Right cardiac atrium (tissue), 5 donors: ENCODE measurements around the gene PIGU. TPM values are rescaled to one million over a fixed set of nuclear protein-coding genes. Genes with fewer than 3 reads are reported as not detected.
"Not testable (repeated sequence)": the region's sequence is repeated elsewhere in the genome, so short reads cannot be mapped to it uniquely, and the experiment has no call there.

Experiments used
- ATAC-seq, 2 donors: fragments of 200-7000 bp; cut with Tn5 transposase; one replicate each; pipeline versions ENCODE4 v1.8.0 to v1.9.1; 2020; ENCODE audit warnings: moderate library complexity in 2 of 2, mild to moderate bottlenecking in 1 of 2
- DNase-seq, 3 donors: peaks; one replicate each; pipeline ENCODE4 v3.0.0-alpha.2; 2020
- H3K27ac ChIP-seq: one replicate; pipeline ENCODE4 v1.5.1; 2013; ENCODE audit warnings: mild to moderate bottlenecking, low read length, control low read depth, moderate library complexity
- H3K27me3 ChIP-seq: one replicate; pipeline ENCODE4 v1.6.1; 2013; ENCODE audit not compliant: control insufficient read depth, insufficient read depth
- H3K4me1 ChIP-seq: one replicate; pipeline ENCODE4 v1.6.1; 2013; ENCODE audit warnings: low read length; ENCODE audit not compliant: control insufficient read depth, insufficient read depth
- H3K4me3 ChIP-seq: one replicate; pipeline ENCODE4 v1.5.1; 2013; ENCODE audit warnings: low read length, control low read depth
- H3K9me3 ChIP-seq: one replicate; pipeline ENCODE4 v1.6.1; 2013; ENCODE audit warnings: low read length; ENCODE audit not compliant: control insufficient read depth
- WGBS: extraction: QIAGEN DNeasy Blood & Tissue Kit; methylation state at CpG from one replicate; pipeline ENCODE4 v1.1.7; 2013; 5-methylcytosine and 5-hydroxymethylcytosine counted together
- intact Hi-C, 4 donors: fragments of 100-400 bp; cut with DNase I; formaldehyde crosslinking; loops; one replicate each; pipeline versions ENCODE4 v1.11.0 to v1.14.0; 2022 to 2023
- polyA plus RNA-seq: library from polyadenylated mRNA; stranded (reverse); fragments of 200-250 nt; gene quantifications from one replicate; pipeline ENCODE4 v1.2.3, GENCODE V29; 2013
- total RNA-seq, 4 donors: library from RNA; stranded (reverse); fragmentation: NEBNext Ultra II Directional; extraction: Animal tissue kit (Norgen Biotek cat#: 25700); gene quantifications; one replicate each; pipeline ENCODE4 v1.2.1, GENCODE V29; 2021
- donor health status: healthy with polysubstance abuse.
- donor health status: DM: no; HTN: yes; CAD: no.
- donor health status: DM: no; HTN: no; CAD: no.
- donor health status: DM: no; HTN: yes; CAD: no; lungs with severe emphysema.
- donor health status: DM: yes; HTN: yes; CAD: no.

PIGU gene
- total and polyA plus RNA-seq, 5 donors, result 11.6 to 18.9 (median 14.2) TPM

DNA sequence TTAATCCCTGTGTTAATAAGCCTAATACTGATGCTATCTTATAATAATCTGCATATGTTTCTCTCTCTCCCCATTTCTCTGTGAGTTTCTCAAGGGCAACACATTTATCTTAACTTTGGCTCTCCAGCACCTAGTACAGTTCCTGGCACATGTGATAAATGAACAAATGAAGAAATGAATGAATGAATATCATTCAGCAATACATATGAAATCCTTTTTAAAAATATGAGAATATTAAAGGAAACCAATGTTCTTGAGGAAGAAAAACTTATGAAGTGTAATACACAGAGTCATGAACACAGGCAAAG is 55.9 kb downstream of the PIGU start:
- H3K27ac ChIP-seq, result no peak overlapping the region
- H3K4me3 ChIP-seq, result no peak overlapping the region
- ATAC-seq, result no peak
- DNase-seq, result no peak
- peaks cover 1% of the 10 kb centered on the region for H3K4me1 ChIP-seq
- no peaks in the 10 kb centered on the region for H3K27me3 ChIP-seq
- intact Hi-C loops, result no loop called here
- H3K9me3 ChIP-seq, result no peaks in the 10 kb centered on the region

DNA sequence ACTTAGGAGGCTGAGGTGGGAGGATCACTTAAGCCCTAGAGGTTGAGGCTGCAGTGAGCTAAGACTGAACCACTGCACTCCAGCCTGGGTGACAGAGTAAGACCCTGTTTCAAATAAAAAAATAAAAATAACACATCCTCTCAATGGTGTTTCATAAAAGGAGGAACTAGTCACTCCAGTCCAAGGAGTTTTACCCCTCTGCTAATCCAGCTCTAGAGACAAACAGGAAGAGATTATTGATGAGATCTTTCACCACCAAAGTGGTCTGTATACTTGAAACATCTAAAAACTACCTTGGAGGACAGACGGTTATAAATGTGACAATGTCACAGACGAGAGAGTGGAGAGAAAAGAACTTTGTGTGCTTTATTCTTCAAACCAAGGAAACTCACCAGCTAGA is 58.2 kb downstream of the PIGU start:
- Histone ChIP-seq H3K9me3 (no peaks in the 10 kb centered on the region), H3K4me3 (no peak overlapping the region), H3K27me3 (no peaks in the 10 kb centered on the region), H3K27ac (no peak overlapping the region), H3K4me1 (peaks cover 1% of the 10 kb centered on the region)
- DNase-seq, result no peak
- no peak for ATAC-seq
- WGBS, result 85% methylated on average over 2 of the region's 2 CpGs
- intact Hi-C loops, result no loop called here

DNA sequence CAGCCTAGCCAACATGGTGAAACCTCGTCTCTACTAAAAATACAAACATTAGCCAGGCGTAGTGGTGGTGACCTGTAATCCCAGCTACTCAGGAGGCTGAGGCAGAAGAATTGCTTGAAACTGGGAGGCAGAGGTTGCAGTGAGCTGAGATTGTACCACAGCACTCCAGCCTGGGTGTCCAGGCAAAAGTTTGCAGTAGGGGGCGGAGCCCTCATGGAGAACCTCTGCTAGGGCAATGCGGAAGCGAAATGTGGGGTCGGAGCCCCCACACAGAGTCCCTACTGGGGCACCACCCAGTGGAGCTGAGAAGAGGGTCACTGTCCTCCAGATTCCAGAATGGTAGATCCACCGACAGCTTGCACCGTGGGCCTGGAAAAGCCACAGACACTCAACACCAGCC is 60.0 kb downstream of the PIGU start:
- ATAC-seq, H3K27me3 ChIP-seq, intact Hi-C loops, H3K4me1 ChIP-seq, H3K9me3 ChIP-seq, DNase-seq, H3K27ac ChIP-seq, H3K4me3 ChIP-seq: not testable (repeated sequence)
- 97% methylated on average over 8 of the region's 8 CpGs for WGBS

DNA sequence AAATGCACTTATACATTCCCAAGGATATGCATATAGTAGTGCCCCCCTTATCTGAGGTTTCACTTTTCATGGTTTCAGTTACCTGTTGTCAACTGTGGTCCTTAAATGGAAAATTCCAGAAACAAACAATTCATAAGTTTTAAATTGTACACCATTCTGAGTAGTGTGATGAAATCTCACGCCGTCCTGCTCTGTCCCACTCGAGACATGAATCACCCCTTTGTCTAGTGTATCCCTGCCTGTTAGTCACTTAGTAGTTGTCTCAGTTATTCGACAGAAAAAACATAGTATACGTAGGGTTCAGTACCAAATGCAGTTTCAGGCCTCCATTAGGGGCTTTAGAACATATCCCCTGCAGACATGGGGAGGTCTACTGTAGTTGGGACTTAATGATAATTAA is 61.4 kb downstream of the PIGU start:
- DNase-seq (no peak), ATAC-seq (no peak)
- Histone ChIP-seq H3K4me3 (no peak overlapping the region), H3K4me1 (no peaks in the 10 kb centered on the region), H3K27ac (no peak overlapping the region), H3K27me3 (no peaks in the 10 kb centered on the region), H3K9me3 (no peaks in the 10 kb centered on the region)
- intact Hi-C loops, result no loop called here
- 88% methylated on average over 5 of the region's 5 CpGs for WGBS

DNA sequence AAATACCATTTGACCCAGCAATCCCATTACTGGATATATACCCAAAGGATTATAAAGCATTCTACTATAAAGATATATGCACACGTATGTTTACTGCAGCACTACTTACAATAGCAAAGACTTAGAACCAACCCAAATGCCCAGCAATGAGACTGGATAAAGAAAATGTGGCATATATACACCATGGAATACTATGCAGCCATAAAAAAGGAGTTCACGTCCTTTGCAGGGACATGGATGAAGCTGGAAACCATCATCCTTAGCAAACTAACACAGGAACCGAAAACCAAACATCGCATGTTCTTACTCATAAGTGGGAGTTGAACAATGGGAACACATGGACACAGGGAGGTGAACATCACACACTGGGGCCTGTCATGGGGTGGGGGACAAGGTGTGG is 64.9 kb downstream of the PIGU start:
- WGBS, result 97% methylated on average over 4 of the region's 4 CpGs
- DNase-seq, H3K9me3 ChIP-seq, H3K27me3 ChIP-seq, ATAC-seq, H3K4me1 ChIP-seq, intact Hi-C loops, H3K27ac ChIP-seq, H3K4me3 ChIP-seq: not testable (repeated sequence)

DNA sequence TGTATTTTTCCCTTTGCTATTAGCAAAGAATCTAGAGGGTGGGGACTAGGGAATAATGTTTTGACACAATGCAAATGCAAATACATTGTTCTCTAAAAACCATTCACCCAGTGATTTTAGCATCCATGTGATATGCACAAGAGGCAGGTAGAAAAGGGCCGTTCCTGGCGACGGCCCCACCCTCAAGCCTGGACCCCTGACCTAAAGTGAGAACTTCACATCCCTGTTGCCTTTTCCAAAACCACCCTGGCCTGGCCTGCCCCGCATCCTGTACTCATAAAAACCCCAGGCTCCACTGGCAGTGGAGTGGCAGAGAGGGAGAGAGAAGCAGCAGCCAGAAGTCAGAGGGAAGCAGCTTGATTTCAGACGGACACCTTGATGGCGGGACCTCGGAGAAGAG is 69.8 kb downstream of the PIGU start:
- Histone ChIP-seq H3K27ac (no peak overlapping the region), H3K4me1 (no peaks in the 10 kb centered on the region), H3K9me3 (no peaks in the 10 kb centered on the region), H3K4me3 (no peak overlapping the region), H3K27me3 (no peaks in the 10 kb centered on the region)
- intact Hi-C loops, result no loop called here
- DNase-seq, result no peak
- 98% methylated on average over 7 of the region's 7 CpGs for WGBS
- ATAC-seq, result no peak

DNA sequence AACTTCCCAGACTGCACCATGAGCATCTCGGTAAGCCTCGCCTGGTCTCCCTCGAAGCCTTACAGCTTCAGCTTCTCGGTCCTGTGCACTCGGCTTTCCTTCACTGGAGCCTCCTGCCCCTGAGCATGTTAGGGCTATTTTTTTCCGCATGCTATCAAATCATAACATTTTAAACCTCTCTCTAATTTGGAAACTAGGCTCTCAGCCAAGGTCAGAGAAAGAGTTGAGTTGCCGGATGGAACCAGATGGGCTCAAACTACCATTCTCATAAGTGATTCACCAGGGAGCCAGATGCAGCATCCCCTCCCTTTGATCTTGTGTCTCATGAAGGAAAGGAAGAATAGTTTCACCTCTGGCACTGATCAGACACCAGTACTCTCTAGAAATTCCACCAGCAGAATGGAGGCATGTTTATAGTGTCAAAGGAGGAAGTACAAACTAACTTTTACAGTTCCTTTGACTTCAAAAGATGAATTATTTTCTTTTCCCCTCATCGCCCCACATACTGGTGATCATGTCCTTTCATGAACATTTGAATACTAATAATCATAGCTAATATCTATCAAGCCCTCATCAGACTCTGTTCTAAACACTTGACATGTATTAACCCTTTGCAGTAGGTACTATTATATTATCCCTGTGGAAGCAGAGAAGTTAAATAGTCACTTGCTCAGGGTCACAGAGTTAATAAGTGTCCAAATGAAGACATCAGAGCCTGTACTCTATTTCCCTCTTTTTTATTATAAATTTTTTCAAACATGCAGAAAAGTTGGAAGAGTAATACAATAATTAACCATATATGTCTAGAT is 71.7 kb downstream of the PIGU start:
- DNase-seq (no peak), ATAC-seq (peak; percentile 66 to 77)
- Histone ChIP-seq H3K27ac (no peak overlapping the region), H3K4me1 (no peaks in the 10 kb centered on the region), H3K9me3 (no peaks in the 10 kb centered on the region), H3K4me3 (no peak overlapping the region), H3K27me3 (no peaks in the 10 kb centered on the region)
- WGBS, result 55% methylated on average over 8 of the region's 8 CpGs
- intact Hi-C loops, result no loop called here

DNA sequence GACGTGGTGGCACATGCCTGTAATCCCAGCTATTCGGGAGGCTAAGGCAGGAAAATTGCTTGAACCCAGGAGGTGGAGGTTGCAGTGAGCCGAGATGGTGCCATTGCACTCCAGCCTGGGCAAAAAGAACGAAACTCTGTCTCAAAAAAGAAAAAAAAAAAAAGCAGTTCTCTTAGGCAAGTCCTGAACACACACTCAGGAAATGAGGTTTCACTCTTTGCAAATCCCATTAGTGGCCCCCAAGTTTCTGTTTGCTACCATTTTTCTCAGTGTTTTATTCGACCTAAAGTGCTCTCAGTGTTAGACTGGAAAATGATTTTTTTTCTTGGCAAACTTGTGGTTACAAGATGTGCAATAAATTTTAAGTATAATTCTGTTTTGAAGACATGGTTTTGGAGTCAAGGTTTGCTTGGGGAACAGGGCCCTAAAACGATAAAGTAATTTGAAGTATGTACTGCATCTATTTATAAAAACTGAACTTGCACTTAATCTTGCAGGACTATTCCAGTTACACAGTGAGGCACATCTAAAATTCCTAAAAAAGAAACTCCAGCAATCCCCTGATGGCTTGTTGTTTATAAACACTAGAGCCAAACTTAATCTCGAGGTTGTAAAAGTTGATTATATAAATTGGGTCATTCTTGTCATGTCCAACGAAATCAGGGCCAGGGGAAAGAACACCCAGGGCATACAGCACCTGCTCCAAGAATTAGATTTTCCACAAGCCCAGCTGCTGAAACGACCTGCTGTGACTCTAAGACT is 75.8 kb downstream of the PIGU start:
- no peak for DNase-seq
- H3K4me3 ChIP-seq, result no peak overlapping the region

DNA sequence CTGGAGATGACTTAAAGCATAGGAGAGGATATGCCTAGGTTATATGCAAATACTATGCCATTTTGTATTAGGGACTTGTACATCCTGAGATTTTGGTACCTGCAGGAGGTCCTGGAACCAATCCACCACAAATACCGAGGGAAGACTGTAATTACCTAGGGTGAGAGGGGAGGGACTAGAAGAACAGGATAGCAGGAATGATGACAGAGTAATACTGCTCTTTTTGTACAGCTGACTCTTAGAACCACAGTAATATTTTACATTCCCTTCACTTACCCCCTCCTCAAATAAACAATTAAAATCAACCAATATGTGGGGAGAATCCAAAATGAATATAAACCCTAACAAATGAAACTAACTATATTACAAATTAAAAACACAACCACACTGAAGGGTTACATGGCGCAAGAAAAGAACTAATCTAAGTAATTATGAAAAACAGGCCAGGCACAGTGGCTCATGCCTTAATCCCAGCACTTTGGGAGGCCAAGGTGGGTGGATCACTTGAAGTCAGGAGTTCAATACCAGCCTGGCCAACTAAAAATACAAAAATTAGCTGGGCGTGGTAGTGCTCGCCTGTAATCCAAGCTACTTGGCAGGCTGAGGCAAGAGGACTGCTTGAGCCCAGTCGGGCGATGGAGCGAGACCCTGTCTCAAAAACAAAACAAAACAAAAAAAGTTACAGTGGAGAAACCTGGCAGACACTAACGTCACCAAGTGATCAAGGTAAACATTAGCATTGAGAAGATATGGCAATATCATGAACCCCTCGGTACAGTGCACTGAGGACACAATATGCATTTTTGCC is 81.3 kb downstream of the PIGU start:
- no peak overlapping the region for H3K27ac ChIP-seq
- ATAC-seq (no peak), DNase-seq (no peak)
- 90% methylated on average over 9 of the region's 9 CpGs for WGBS
- no peaks in the 10 kb centered on the region for H3K27me3 ChIP-seq
- intact Hi-C loops, result no loop called here
- no peaks in the 10 kb centered on the region for H3K4me1 ChIP-seq
- H3K9me3 ChIP-seq, result no peaks in the 10 kb centered on the region
- H3K4me3 ChIP-seq, result no peak overlapping the region

More for the DNA sequence above, 75.8 kb downstream of the PIGU start:
- 53% methylated on average over 9 of the region's 9 CpGs for WGBS
- Histone ChIP-seq H3K9me3 (no peaks in the 10 kb centered on the region), H3K27ac (no peak overlapping the region), H3K4me1 (no peaks in the 10 kb centered on the region), H3K27me3 (no peaks in the 10 kb centered on the region)
- intact Hi-C loops, result no loop called here
- ATAC-seq, result peak in 1 of 2 donors; percentile 51

DNA sequence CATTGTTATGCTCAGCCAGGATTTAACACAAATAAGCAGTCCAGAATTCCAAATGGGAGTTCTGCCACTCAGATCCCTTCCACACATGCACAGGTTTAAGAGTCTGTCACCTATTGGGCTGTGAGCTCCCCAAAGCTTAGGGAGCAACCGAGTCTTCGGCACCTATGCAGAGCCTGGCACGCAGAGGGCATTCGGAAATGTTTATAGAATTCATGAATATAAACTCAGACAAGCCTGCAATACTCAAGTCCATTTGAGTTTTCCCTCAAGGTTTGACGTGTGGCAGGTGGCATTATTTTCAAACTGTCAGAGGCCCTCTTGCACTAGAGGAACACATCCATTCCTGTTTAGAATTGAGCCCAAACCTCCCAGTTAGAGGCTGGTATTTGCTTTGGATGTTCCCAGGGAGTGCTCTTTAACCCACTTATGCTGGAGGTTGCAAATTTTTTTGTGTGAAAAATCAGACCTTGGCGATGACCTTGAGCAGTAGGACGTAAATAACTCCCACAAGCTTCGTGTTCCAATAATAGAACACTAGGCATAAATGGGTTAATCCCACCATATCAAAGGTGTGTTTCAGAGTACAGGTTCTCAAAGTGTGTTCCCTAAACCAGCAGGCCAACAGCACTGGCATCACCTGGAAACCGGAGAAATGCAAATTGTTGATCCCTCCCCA is 90.3 kb downstream of the PIGU start:
- DNase-seq, result no peak
- no peaks in the 10 kb centered on the region for H3K27me3 ChIP-seq
- intact Hi-C loops, result loop anchor here in 1 of 4 donors (10.0 kb wide), 1 partner anchor 118 kb away; the partner anchor contains the start of gene TP53INP2

More for the DNA sequence above, 90.3 kb downstream of the PIGU start:
- no peaks in the 10 kb centered on the region for H3K9me3 ChIP-seq
- 91% methylated on average over 9 of the region's 9 CpGs for WGBS
- H3K27ac ChIP-seq, result no peak overlapping the region
- no peak overlapping the region for H3K4me3 ChIP-seq
- ATAC-seq, result no peak
- H3K4me1 ChIP-seq, result no peaks in the 10 kb centered on the region
